ENCODE results near the gene OR6C65.
"Not testable (repeated sequence)": the region's sequence is repeated elsewhere in the genome, so short reads cannot be mapped to it uniquely, and the experiment has no call there.

DNA sequence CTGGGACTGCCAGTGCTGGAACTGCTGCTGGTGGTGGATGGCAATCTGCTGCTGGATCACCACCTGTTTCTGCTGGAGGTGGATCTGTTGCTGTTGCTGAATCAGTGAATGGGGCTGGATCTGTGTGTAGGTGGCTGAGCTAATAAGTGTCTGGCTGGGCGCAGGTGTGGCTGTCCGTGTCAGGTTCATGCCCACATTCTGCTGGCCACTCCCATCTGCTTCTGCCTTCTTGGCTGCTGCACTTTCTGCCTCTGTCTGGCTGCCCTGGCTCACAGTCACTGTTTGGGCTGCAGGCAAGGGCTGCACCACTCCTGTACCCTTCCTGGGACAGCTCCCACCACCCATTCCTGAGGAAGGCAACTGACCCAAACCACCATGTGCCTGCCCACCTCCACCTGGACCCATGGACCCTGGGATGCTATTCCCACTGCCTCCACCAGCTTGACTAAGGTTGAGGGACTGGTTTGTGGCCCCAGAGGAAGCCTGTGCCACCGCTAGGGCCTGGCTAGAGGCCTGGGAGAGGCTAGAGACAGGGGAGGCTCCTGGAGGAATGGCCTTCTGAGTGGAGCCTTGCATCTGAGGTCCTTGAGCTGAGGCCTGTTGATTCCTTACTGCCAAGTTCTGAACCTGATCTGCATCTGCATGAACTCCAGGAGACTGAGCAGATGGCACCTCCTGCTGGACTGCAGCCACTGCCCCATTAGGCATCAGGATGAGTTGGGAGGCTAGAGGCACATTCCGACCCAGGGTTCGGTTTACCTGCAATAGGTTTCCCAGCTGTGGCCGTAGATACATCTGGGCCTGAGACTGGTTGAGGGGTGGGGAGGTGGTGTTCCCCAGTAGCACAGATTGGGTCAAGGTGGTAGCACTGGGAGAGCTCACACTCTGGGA lies 13.4 kb downstream of the OR6C65 start:
- TF ChIP-seq, protein P1, sequence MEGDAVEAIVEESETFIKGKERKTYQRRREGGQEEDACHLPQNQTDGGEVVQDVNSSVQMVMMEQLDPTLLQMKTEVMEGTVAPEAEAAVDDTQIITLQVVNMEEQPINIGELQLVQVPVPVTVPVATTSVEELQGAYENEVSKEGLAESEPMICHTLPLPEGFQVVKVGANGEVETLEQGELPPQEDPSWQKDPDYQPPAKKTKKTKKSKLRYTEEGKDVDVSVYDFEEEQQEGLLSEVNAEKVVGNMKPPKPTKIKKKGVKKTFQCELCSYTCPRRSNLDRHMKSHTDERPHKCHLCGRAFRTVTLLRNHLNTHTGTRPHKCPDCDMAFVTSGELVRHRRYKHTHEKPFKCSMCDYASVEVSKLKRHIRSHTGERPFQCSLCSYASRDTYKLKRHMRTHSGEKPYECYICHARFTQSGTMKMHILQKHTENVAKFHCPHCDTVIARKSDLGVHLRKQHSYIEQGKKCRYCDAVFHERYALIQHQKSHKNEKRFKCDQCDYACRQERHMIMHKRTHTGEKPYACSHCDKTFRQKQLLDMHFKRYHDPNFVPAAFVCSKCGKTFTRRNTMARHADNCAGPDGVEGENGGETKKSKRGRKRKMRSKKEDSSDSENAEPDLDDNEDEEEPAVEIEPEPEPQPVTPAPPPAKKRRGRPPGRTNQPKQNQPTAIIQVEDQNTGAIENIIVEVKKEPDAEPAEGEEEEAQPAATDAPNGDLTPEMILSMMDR (IDR thresholded peaks at IDR 0.05; ENCODE audit: low read depth, low read length), result not testable (repeated sequence)
- TF ChIP-seq EZH2phosphoT487 (IDR thresholded peaks at IDR 0.05; ENCODE audit: low read depth), result not testable (repeated sequence)

Data from OCI-LY3 (cell line).